GM10847 (cell line): ENCODE data around the gene ZDHHC12.

Experiments used
- POLR2A ChIP-seq: IDR thresholded peaks from 2 replicates; pipeline ENCODE4 v1.6.1; 2011; ENCODE audit not compliant: insufficient read length; ENCODE audit errors: extremely low read depth

Gene ZDHHC12

DNA sequence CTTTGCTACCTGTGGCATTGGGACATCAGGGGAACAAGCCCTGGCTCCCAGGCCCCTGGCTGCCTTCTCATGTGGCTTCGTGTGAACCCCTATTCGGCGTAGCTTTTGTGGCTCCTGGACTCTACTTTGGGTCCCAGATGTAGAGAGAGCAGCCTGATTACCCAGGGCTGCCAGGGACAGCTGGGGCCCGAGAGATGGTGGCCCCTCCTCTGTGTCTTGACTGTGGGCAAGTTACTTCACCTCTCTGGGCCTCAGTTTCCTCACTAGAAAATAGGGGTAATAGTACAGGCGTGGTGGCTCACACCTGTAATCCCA is 19.6 kb downstream of the ZDHHC12 start:
- no peak for TF ChIP-seq POLR2A

DNA sequence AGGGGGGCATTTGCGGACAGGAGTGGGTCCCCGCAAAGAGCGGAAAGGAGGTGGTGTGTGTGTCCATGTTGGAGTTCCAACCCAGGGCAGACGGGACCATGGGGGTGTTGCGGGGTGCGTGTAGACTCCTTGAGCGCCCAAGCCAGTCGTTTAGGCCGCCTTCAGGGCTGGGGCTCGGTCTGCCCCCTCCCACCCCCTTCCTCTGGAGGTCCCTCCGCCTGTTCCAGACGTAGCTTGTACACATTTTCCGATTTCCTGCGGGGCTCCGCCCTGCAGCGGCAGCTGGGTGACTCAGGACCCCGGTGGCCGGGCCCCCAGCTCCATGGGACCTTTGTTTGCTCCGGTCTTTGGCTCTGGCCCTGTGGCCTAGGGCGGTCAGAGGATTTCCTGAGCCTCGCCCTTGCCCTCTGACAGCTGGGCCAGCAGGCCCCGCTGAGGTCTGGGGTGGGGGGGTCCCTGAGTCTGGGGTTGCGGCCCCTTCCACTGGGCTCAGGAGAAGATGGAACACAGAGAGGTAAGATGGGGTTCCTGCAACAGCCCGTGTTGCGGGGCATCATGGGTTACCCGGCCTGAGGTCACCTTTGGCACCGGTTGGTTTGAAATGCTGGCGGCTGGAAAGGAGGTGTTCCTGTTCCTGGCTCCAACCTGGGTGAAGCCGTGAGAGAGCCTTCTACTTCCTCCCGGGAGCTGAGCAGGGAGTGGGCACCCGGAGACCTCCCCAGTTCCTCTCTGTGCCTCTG is 20.1 kb downstream of the ZDHHC12 start:
- no peak for TF ChIP-seq POLR2A

DNA sequence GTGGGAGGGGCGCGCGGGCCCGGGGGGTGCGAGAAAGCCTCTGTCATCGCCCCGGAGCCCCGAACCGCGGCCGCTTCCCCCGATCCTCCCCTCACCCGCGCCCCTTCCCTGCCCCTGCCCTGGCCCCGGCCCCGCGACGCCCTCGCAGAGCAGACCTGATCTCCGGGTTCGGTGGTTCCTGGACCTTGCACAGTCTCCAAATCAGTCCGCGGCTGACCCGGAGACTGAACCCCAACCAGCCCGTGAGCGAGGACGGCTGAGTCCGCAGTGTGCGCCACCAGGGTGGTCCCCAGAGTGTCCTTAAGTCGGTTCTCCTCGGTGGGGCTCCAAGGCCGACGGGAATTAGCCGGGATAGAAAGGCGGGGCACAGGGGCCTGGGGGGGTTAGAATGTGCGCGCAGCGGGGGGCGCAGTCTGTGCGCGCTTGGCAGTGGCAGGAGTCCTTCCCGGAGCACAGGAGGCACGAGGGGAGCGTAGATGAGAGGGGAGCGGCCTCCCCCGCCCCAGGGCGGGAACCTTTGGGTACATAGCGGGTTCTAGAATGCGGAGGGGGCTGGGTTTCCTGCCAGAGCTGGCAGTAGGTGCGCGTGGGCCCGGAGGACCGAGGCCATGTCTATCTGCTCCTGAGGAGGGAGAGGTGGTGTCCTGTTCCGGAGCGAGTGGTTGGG is 20.8 kb downstream of the ZDHHC12 start:
- TF ChIP-seq POLR2A = peak; percentile 16

DNA sequence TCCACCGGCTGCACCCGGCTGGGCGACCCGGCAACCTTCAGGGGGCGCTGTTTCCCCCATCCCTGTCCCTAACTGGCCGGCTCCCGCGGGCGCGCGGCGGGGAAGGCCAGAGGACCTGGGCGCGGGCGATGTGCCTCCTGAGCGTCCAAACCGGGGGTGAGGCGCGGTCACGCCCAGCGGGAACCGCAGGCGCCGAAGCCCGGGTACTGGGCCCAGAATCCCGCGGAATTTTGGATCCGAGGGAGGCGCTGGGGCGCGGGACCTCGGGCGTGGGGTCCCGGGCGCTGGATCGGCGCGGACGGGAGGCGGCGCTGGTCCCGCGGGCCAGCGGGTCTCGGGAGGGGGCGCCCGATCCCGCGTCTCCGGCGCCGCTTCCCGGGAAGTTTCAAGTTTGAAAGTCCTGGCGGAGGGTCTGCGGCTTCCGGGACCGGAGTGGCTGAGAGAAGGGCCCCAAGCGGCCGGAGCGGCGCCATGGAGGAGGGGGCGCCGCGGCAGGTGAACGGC is 21.4 kb downstream of the ZDHHC12 start, which contains the start of gene PKN3:
Gene PKN3 (plus strand): TSS at position 59 of the 504 bp plus-strand sequence. CDS start 413 bp downstream, at position 472.
- TF ChIP-seq POLR2A = peak; percentile 47

DNA sequence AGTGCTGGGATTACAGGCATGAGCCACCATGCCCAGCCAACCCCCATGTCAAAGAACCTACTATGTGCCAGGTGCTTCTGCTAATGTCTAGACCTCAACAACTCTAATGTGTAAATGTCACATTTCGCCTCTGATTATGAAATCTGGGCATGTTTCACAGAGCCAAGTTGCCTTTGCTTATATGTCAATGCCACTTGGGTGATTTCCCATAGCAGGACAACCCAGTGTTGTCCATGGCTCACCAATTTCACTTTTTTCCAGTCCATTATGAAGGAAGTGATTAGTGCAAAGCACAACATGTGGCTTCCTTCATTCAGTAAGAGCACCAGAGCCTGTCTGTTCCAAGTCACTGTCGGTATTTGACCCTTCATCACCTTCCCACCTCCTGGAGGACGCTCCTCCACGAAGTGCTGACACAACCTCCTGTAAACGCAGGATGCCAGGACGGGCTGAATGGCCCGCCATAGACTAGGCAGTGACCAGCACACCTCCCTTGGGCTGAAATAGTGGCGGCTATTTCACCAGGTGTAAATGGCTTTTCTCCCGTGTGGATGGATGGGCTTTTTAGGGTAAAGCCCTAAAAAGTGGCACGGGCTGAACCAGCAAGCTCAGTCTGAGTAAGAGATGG is 22.6 kb downstream of the ZDHHC12 start:
- no peak for TF ChIP-seq POLR2A

DNA sequence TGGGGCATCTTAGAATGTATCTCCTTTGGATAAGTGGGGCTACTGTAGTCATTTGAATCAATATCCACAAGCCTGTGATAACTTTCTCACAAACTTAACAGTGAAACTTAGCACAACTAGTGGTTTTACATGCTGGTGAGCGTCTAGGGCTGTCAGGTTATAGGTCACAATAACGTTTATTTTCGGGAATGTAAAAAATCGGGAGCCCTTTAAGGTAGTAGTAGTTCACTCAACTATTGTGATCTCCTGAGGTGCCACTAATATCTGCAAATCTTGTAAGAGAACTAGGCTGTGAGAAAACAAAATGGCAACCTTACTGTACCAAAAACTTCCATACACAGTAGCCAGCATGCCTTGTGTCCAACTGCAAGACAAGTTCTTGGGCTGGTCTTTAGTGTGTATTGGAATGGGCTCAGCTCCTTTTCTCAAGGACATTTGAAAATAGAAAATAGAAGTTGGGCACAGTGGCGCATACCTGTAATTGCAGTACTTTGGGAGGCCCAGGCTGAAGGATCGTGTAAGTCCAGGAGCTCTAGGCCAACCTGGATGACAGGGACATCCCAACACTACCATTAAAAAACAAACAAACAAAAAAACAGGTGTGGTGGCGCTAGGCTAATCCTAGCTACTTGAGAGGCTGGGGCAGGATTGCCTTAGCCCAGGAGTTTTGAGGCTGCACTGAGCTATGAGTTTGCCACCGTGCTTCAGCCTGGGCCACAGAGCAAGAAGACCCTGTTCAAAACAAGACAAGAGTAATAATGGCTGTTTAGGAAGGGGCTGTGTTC is 26.8 kb downstream of the ZDHHC12 start:
- no peak for TF ChIP-seq POLR2A

DNA sequence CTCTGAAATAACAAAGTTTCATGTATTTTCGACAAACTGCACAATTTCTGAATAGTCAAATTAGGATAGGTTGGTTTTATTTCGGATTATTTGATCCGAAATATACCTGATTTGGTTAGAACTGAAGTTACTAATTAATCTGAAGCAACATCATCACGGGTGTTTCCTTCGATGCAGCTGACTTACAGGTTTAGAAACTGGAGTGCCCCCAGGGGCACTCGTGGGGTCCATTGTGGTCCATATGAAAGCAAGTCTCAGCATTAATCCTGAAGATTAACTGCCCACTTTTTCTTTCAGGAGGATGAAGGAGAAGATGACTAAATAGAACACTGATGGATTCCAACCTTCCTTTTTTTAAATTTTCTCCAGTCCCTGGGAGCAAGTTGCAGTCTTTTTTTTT is 29.6 kb downstream of the ZDHHC12 start:
- TF ChIP-seq POLR2A = no peak

DNA sequence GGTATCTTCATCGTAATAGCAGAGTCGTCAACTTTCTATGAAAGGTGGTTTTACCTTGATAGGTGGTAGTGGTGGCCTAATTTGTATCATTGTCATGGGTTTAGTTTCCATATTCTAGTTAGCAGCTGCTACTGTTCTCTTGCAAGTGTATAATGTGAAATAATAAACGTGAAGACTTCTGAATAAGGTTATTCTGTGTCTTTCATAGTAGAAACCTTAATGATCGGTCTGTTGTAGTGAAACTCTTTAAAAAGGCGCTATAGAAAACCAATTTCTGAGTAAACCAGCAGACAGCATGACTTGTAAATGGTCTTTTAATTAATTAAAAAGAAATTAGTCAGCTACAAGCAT is 33.3 kb downstream of the ZDHHC12 start:
- TF ChIP-seq POLR2A = no peak

DNA sequence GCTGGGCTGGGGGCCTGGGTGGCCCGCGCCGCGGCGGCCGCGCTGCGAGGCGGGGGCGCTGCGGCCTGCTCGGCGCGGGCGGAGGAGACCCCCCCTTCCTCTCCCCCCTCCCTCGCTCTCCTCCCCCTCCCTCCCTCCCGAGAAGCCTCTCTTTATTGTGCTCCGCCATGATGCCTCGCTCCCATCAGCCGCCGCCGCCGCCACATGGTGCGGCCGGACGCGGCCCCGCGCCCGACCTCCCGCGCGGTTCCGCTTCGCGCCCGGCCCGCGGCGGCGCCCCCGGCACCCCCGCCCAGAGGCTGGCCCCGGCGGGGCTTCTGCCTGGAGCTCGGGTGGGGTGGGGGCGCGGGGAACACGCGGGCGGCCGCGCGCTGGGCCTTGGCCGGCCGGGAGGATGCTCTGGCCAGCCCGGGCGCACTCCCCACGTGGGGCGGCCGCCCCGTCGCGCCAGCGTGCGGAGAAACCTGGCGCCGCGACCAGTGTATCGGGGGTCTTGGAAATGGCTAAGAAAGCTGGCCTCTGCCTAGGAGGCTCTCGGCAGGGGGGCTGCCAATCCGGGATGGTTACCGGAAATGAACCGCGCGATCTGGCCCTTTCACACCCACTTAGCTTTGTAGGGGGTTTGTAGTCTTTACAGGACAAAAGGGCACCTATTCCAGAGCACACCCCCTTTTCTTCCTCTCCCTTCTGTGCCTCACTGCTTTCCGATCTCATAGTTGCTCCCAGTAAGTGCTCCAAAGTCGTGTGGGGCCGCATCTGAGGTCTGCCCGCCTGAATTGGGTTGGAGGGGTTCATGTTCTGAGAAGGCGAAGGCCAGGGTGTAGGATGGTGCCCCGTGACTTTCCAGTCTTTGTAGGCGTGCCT is 33.9 kb downstream of the ZDHHC12 start:
- TF ChIP-seq POLR2A = peak; percentile 12

DNA sequence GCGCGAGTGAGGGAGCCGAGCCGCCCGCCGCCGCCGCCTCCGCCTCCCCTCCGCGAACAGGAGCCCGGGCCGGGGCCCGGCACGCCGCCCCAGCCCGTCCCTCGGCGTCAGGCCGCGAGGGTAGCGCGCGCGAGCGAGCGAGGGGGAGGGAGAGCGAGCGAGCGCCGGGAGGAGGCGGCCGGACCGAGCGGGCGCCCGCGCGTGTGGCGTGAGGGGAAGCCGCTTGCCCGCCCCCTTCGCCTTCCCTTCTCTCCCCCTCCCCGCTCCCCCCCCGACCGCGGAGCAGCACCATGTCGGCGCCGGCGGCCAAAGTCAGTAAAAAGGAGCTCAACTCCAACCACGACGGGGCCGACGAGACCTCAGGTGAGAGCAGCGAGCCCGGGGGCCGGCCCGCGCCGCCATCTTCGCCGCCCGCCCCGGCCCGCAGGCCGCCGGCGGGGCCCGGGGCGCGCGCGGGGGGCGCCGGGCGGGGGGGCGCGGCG is 34.6 kb downstream of the ZDHHC12 start:
- no peak for TF ChIP-seq POLR2A

DNA sequence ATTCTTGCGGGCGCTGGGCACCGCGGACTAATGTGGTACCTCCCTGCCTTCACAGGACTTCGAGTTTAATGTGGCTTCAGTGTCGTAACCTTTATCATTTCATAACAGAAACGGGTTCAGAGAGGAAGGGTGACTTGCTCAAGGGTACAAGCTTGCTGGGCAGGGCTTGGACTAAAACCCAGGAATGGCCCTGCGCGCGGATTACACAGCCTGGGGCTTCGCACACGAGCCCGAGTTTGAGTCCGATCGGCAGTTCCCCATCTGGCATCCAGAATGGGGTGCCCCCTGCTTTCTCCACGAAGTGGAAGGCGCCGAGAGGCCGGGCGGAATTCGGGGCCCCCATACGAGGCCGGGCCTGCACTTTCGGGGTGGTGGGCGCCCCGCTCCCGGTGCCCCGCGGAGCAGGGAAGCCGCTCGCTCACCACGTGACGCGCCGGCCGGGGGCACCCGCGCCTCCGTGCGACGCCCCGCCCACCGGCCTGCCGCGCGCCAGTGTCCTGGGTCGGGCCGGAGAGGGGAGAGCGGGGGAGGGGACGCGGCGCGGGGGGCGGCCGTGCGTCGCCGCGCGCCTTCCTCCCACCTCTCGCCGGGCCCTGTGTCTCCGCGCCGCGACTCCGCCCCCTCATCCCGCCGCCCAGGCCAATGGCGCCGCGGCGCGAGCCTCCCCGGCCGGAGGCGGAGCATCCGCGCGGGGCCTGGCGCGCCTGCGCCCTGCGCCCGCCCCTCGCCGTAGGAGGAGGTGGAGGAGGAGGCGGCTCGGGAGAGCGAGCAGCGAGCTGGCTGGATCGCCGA is 35.2 kb downstream of the ZDHHC12 start, which contains the start of gene SET:
Gene SET (plus strand): TSS at position 722 of the 792 bp plus-strand sequence. CDS start 361 bp downstream, outside the sequence.
- peak; percentile 83 for TF ChIP-seq POLR2A

DNA sequence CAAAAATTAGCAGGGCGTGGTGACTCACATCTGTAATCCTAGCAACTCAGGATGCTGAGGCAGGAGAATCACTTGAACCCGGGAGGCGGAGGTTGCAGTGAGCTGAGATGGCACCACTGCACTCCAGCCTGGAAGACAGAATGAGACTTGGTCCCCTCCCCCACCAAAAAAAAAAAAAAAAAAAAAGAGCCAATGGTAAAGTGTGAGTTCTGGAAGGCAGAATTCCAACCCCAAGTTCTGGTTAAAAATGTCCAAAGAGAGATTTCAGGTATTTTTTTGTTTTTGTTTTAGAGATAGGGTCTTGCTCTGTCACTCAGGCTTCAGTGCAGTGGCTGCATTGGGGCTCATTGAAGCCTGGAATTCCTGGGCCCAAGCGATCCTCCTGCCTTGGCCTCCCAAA is 36.5 kb downstream of the ZDHHC12 start:
- TF ChIP-seq POLR2A = no peak
